ENCODE measurements around the gene SCARF1. TPM values are rescaled to one million over a fixed set of nuclear protein-coding genes. Genes with fewer than 3 reads are reported as not detected.

The SCARF1 gene
- total RNA-seq, 3 donors from 2014 or later: 13.1 to 17.8 (median 14.8) TPM

DNA sequence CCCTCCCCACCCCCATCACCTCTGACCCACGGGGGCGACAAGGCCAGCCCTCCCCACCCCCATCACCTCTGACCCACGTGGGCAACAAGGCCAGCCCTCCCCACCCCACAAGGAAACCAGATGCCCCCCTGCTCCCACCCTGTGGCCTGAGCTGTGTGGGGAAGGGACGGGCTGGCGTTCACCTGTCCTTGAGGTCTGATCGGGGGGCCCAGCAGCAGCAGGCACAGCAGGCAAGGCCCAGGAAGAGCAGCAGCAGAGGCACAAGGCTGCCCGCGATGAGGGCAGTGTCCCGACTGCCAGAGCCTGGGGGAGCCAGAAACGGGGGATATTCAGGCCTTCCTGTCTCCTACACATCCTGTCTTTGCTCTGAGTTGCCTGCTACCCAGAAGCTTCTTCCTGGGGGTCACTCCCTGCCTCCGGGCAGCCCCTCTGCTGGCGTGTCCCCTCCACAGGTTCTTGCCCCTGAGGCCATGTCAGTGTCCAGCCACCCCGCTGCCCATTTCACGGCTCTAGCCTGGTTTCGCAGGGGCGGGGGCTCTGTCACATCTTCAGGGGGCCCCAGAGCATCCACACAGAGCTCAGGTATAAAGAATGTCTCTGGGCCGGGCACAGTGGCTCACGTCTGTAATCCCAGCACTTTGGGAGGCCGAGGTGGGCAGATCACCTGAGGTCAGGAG is 6.8 kb downstream of the SCARF1 start:
- H3K9me3 ChIP-seq: no peaks in the 10 kb centered on the region
- intact Hi-C loops (cut with DNase I, micrococcal nuclease): no loop called here
- no peak for ATAC-seq
- no peak for DNase-seq
- no peaks in the 10 kb centered on the region for H3K36me3 ChIP-seq (ENCODE audit: low read depth)
- TF ChIP-seq, protein P1, sequence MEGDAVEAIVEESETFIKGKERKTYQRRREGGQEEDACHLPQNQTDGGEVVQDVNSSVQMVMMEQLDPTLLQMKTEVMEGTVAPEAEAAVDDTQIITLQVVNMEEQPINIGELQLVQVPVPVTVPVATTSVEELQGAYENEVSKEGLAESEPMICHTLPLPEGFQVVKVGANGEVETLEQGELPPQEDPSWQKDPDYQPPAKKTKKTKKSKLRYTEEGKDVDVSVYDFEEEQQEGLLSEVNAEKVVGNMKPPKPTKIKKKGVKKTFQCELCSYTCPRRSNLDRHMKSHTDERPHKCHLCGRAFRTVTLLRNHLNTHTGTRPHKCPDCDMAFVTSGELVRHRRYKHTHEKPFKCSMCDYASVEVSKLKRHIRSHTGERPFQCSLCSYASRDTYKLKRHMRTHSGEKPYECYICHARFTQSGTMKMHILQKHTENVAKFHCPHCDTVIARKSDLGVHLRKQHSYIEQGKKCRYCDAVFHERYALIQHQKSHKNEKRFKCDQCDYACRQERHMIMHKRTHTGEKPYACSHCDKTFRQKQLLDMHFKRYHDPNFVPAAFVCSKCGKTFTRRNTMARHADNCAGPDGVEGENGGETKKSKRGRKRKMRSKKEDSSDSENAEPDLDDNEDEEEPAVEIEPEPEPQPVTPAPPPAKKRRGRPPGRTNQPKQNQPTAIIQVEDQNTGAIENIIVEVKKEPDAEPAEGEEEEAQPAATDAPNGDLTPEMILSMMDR (IDR thresholded peaks at IDR 0.05): no peak
- H3K4me3 ChIP-seq: no peak overlapping the region
- H3K4me1 ChIP-seq (ENCODE audit: low read depth): peaks cover under 1% of the 10 kb centered on the region

GRCh38 chr17:1638171-1638590 is 7.4 kb downstream of the SCARF1 start:
- H3K36me3 ChIP-seq (ENCODE audit: low read depth): no peaks in the 10 kb centered on the region
- no peak for ATAC-seq
- H3K4me1 ChIP-seq (ENCODE audit: low read depth): no peaks in the 10 kb centered on the region
- no peaks in the 10 kb centered on the region for H3K9me3 ChIP-seq
- TF ChIP-seq, protein P1 (IDR thresholded peaks at IDR 0.05): no peak
- intact Hi-C loops (cut with DNase I, micrococcal nuclease): no loop called here
- no peak overlapping the region for H3K4me3 ChIP-seq
- peak in 1 of 3 donors; percentile 51 for DNase-seq

- TF ChIP-seq, protein P1 (IDR thresholded peaks at IDR 0.05): no peak
- no peaks in the 10 kb centered on the region for H3K4me1 ChIP-seq (ENCODE audit: low read depth)
- no peak overlapping the region for H3K4me3 ChIP-seq
- DNase-seq (no peak), ATAC-seq (no peak)
- intact Hi-C loops (cut with DNase I, micrococcal nuclease): no loop called here
- no peaks in the 10 kb centered on the region for H3K9me3 ChIP-seq
- no peaks in the 10 kb centered on the region for H3K36me3 ChIP-seq (ENCODE audit: low read depth)
These were observed 8.7 kb downstream of the SCARF1 start for GRCh38 chr17:1636732-1637285.

DNA sequence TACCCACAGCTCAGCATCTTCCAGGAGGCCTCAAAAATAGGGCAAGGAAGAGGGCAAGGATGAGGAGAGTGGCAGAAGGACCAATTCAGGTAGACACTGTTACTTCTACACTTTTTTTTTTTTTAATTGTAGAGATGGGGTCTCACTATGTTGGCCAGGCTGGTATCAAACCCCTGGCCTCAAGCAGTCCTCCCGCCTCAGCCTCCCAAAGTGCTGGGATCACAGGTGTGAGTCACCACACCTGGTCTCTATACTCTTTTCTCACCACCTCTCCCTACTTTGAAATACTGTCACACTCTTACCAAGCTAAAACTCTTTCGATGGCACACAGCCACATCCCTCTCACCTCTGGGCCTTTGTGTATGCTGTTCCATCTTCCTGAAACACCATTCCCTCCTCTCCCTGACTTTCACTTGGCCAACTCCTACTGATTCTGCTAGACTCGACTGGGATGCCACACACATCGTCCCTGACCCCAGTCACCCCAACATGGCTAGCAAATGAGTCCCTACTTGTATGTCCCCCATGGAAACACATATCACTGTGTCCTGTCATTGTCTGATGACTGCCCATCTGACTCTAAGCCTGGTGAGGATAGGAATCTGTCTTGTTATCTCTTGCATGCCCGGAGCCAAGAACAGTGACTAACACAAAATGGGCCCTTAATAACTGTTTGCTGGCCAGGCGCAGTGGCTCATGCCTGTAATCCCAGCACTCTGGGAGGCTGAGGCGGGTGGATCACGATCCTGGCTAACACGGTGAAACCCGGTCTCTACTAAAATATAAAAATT is 9.7 kb downstream of the SCARF1 start:
- no peaks in the 10 kb centered on the region for H3K4me1 ChIP-seq (ENCODE audit: low read depth)
- TF ChIP-seq, protein P1 (IDR thresholded peaks at IDR 0.05): no peak
- DNase-seq (no peak), ATAC-seq (no peak)
- no peaks in the 10 kb centered on the region for H3K9me3 ChIP-seq
- H3K36me3 ChIP-seq (ENCODE audit: low read depth): no peaks in the 10 kb centered on the region
- intact Hi-C loops (cut with DNase I, micrococcal nuclease): no loop called here
- no peak overlapping the region for H3K4me3 ChIP-seq

GRCh38 chr17:1634841-1635650 is 10.5 kb downstream of the SCARF1 start:
- H3K4me3 ChIP-seq: no peak overlapping the region
- no peaks in the 10 kb centered on the region for H3K9me3 ChIP-seq
- ATAC-seq (no peak), DNase-seq (no peak)
- intact Hi-C loops (cut with DNase I, micrococcal nuclease): no loop called here
- TF ChIP-seq, protein P1 (IDR thresholded peaks at IDR 0.05): no peak
- no peaks in the 10 kb centered on the region for H3K4me1 ChIP-seq (ENCODE audit: low read depth)
- H3K36me3 ChIP-seq (ENCODE audit: low read depth): no peaks in the 10 kb centered on the region

Measured in mucosa of descending colon (tissue), 3 donors.